GOT3 (cell line): ENCODE measurements around the gene ZNF578.
"Not testable (repeated sequence)": the region's sequence is repeated elsewhere in the genome, so short reads cannot be mapped to it uniquely, and the experiment has no call there.

Experiments
- DNase-seq: peaks from one replicate; lab custom pipeline; 2025; ENCODE audit warnings: mixed read lengths; lab: John Stamatoyannopoulos, UW

The ZNF578 gene

DNA sequence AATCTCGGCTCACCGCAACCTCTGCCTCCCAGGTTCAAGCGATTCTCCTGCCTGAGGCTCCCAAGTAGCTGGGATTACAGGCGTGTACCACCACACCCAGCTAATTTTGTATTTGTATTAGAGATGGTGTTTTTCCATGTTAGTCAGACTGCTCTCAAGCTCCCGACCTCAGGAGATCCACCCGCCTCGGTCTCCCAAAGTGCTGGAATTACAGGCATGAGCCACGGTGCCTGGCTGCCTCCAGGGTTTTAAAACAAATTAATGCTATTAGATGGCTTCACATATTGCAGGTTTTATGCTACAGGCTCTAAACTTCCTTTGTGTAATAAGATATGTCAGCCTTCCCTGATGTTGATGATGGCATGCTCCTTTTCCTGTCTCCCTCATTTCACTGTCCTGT is 108.3 kb downstream of the ZNF578 start:
- not testable (repeated sequence) for DNase-seq
